ENCODE measurements around the gene MXD3. TPM values are rescaled to one million over a fixed set of nuclear protein-coding genes. Genes with fewer than 3 reads are reported as not detected.
A peak's percentile ranks its signal among the peaks of the same experiment; 100 is the strongest.

The MXD3 gene
- total and polyA plus RNA-seq, 2 of the 4 experiments (the other 2 are of a cell fraction) = 7.3 to 12.9 TPM

- ChIA-PET POLR2A (ENCODE audit: unreplicated experiment) (no interaction called here), CTCF (no interaction called here)
- H2BK120ac ChIP-seq (ENCODE audit: low read depth, low read length) = no peak overlapping the region
- intact Hi-C loops (cut with micrococcal nuclease) = no loop called here
- peak overlapping the region; percentile 32 for H2AFZ ChIP-seq (replicated peaks; ENCODE audit: low read length, poor library complexity)
- dilution Hi-C loops (cut with HindIII; ENCODE audit: low sequenced_read_pairs, unreplicated experiment) = no loop called here
- H3K79me1 ChIP-seq (ENCODE audit: low read depth in 1 of 2, low read length in 2 of 2) = peaks cover 9 to 35% of the 10 kb centered on the region in 2 experiments; a peak in 3 of 4 replicates
- peaks cover 7% of the 10 kb centered on the region; the same call in 1 of the 2 replicates for H3K4me1 ChIP-seq (ENCODE audit: control insufficient read depth, insufficient read depth, low read length)
- H2AK5ac ChIP-seq (ENCODE audit: low read depth, low read length) = no peak overlapping the region
- WGBS, 2 experiments (ENCODE audit: extremely low coverage in 2 of 2, insufficient read length in 1 of 2) = 80% methylated on average over 1 of the region's 18 CpGs; no CpG with 5 or more reads in 1 of the 2 experiments
- H3K36me3 ChIP-seq (ENCODE audit: control insufficient read depth, insufficient read depth, low read length) = no peaks in the 10 kb centered on the region; the same call in 1 of the 2 replicates
- H2AK9ac ChIP-seq (replicated peaks; ENCODE audit: low read depth, low read length, poor library complexity) = peak overlapping the region; percentile 82
- no peak overlapping the region for H4K5ac ChIP-seq (ENCODE audit: low read depth, low read length)
- H3K4ac ChIP-seq (ENCODE audit: low read depth, low read length) = no peak overlapping the region
- in situ Hi-C loops (cut with MboI; ENCODE audit: low sequenced_read_pairs) = loop anchor here (5.0 kb wide), 1 partner anchor 133 kb away; the partner anchor contains the start of gene PRR7
- H3K27ac ChIP-seq (ENCODE audit: insufficient read depth, low read length) = no peak overlapping the region
- H3K18ac ChIP-seq (ENCODE audit: low read depth, low read length) = no peak overlapping the region
- no peak overlapping the region for H3K14ac ChIP-seq (replicated peaks; ENCODE audit: low read depth, low read length)
- H3K27me3 ChIP-seq (ENCODE audit: control insufficient read depth, insufficient read depth, low read length) = no peaks in the 10 kb centered on the region
- BruUV-seq (replicated peaks) = no TSS peak
- H2BK5ac ChIP-seq (ENCODE audit: low read depth, low read length, poor library complexity, severe bottlenecking) = no peak overlapping the region
- no peak overlapping the region for H4K91ac ChIP-seq (ENCODE audit: insufficient read depth, low read depth, low read length)
- H3K9me1 ChIP-seq (ENCODE audit: insufficient read depth, low read length) = 0 out of 2 replicates have a peak, but pooled peaks cover 2% of the 10 kb centered on the region
- H2BK15ac ChIP-seq (ENCODE audit: low read depth, low read length) = no peak overlapping the region
- no peak overlapping the region for H2BK20ac ChIP-seq (ENCODE audit: low read depth, low read length)
- no peaks in the 10 kb centered on the region for H3K9me3 ChIP-seq (ENCODE audit: control insufficient read depth, insufficient read depth, low read length)
- peaks cover 35% of the 10 kb centered on the region for H4K20me1 ChIP-seq (ENCODE audit: insufficient read depth, low read length)
- H4K8ac ChIP-seq (ENCODE audit: low read depth in 2 of 2, low read length in 2 of 2) = no peak overlapping the region
- no peak for ATAC-seq (ENCODE audit: low read depth)
- TF ChIP-seq SMC3 (IDR thresholded peaks at IDR 0.05; ENCODE audit: low read depth, low read length) = no peak
- no peak for TF ChIP-seq RCOR1 (IDR thresholded peaks at IDR 0.05; ENCODE audit: insufficient replicate concordance, low read length)
- no peak for TF ChIP-seq FOS (IDR thresholded peaks at IDR 0.05; ENCODE audit: low read depth, low read length)
- no peak overlapping the region for H3K4me2 ChIP-seq (ENCODE audit: low read depth, low read length)
- no peak for DNase-seq
- H3K9ac ChIP-seq (ENCODE audit: low read depth, low read length) = no peak overlapping the region
- H3K56ac ChIP-seq (ENCODE audit: extremely low read depth, insufficient read depth, low read length) = no peak overlapping the region
- H3K4me3 ChIP-seq (ENCODE audit: insufficient read depth, low read depth, low read length) = no peak overlapping the region
- no peak overlapping the region for H3K23ac ChIP-seq (ENCODE audit: low read depth, low read length)
These were observed 3.0 kb upstream of the MXD3 start for GRCh38 chr5:177314376-177315342.
